K562 (cell line): ENCODE measurements around the gene ASIC3.

Experiments used
- CHD2 ChIP-seq: IDR thresholded peaks from 2 replicates; pipeline ENCODE4 v1.6.1; 2011; ENCODE audit warnings: low read depth, low read length
- CTCF ChIP-seq, 3 experiments: IDR thresholded peaks in 2 of 3; conservative IDR thresholded peaks in 1 of 3; 2 replicates each; pipeline ENCODE4 v1.5.1; 2011 to 2012; ENCODE audit warnings: low read length in 3 of 3, mild to moderate bottlenecking in 3 of 3, control low read depth in 2 of 3, improper control_type of control experiment in 1 of 3, inconsistent platforms in 1 of 3, low read depth in 1 of 3, mixed read lengths in 1 of 3, moderate library complexity in 1 of 3; ENCODE audit not compliant: insufficient read depth in 2 of 3
- E2F1 ChIP-seq: sonication (generic); formaldehyde crosslinking; IDR thresholded peaks from 2 replicates; pipeline ENCODE4 v1.8.1; 2023; ENCODE audit warnings: mild to moderate bottlenecking, missing genetic modification reagents, moderate library complexity
- ELF1 ChIP-seq: fragments of 200-800 bp; sonication (Bioruptor generic); IDR thresholded peaks from 2 replicates; pipeline ENCODE4 v1.6.1; 2016; ENCODE audit warnings: missing genetic modification characterization, missing compliant biosample characterization
- HDAC1 ChIP-seq, 2 experiments: fragments of 450-650 bp; IDR thresholded peaks; 2 replicates each; pipeline ENCODE4 v1.6.1; 2016 to 2017; ENCODE audit warnings: inconsistent platforms in 1 of 2, mild to moderate bottlenecking in 1 of 2, moderate library complexity in 1 of 2
- KLF10 ChIP-seq: fragments of 250-450 bp; sonication (Bioruptor Pico); IDR thresholded peaks from 2 replicates; pipeline ENCODE4 v1.6.1; 2021; ENCODE audit warnings: matching md5 sums
- NFE2L1 ChIP-seq: fragments of 450-650 bp; IDR thresholded peaks from 2 replicates; pipeline ENCODE4 v1.6.1; 2016; ENCODE audit warnings: missing genetic modification characterization, low read depth, mild to moderate bottlenecking, missing compliant biosample characterization, moderate library complexity, borderline replicate concordance
- NR3C1 ChIP-seq: sonication (generic); formaldehyde crosslinking; IDR thresholded peaks from 2 replicates; pipeline ENCODE4 v1.8.1; 2022; ENCODE audit warnings: missing genetic modification reagents
- POLR3A ChIP-seq: IDR thresholded peaks from 2 replicates; pipeline ENCODE4 v1.6.1; 2011; ENCODE audit warnings: borderline replicate concordance, mild to moderate bottlenecking, moderate library complexity; ENCODE audit not compliant: insufficient read length, insufficient read depth; ENCODE audit errors: extremely low read depth
- RAD21 ChIP-seq, 2 experiments: fragments of 250-450 bp in 1 of 2; fragments of 450-650 bp in 1 of 2; sonication (Bioruptor Pico) in 1 of 2; formaldehyde crosslinking in 1 of 2; IDR thresholded peaks in 1 of 2; conservative IDR thresholded peaks in 1 of 2; 2 replicates each; pipeline versions ENCODE4 v1.4.0 to v1.8.0; 2020 to 2022; ENCODE audit warnings: mild to moderate bottlenecking in 2 of 2, moderate library complexity in 1 of 2
- SMAD3 ChIP-seq: fragments of 450-650 bp; formaldehyde crosslinking; conservative IDR thresholded peaks from 2 replicates; pipeline ENCODE4 v1.4.0; 2020; ENCODE audit warnings: mild to moderate bottlenecking
- ZBTB43 ChIP-seq: sonication (generic); formaldehyde crosslinking; IDR thresholded peaks from 2 replicates; pipeline ENCODE4 v1.8.0; 2023; ENCODE audit warnings: mild to moderate bottlenecking, missing genetic modification reagents
- ZNF23 ChIP-seq: fragments of 250-450 bp; sonication (Bioruptor Pico); IDR thresholded peaks from 2 replicates; pipeline ENCODE4 v1.4.0; 2020; ENCODE audit warnings: mild to moderate bottlenecking

- TF ChIP-seq NFE2L1 (tag) (no peak), KLF10 (CRISPR knock-in tag) (no peak), ZNF23 (no peak), E2F1 (CRISPR knock-in tag) (no peak), CTCF (IDR thresholded peaks at IDR 0.05 in 2 of 3, conservative IDR thresholded peaks at IDR 0.05 in 1 of 3; ENCODE audit: insufficient read depth in 2 of 3, low read depth in 1 of 3, low read length in 3 of 3) (no peak), RAD21 (CRISPR knock-in tag; conservative IDR thresholded peaks at IDR 0.05 in 1 of 2, IDR thresholded peaks at IDR 0.05 in 1 of 2) (no peak), POLR3A (no peak), HDAC1 (IDR thresholded peaks at IDR 0.05) (no peak), ELF1 (no peak), NR3C1 (CRISPR knock-in tag) (no peak), ZBTB43 (CRISPR knock-in tag) (no peak), CHD2 (no peak), SMAD3 (CRISPR knock-in tag) (no peak)
Measured at GRCh38 chr7:151045262-151045661, 3.1 kb upstream of the ASIC3 start.
